ENCODE data around the gene FOXD4L1. TPM values are rescaled to one million over a fixed set of nuclear protein-coding genes. Genes with fewer than 3 reads are reported as not detected.
"Not testable (repeated sequence)": the region's sequence is repeated elsewhere in the genome, so short reads cannot be mapped to it uniquely, and the experiment has no call there.

The FOXD4L1 gene
- total and polyA plus RNA-seq, 2 experiments from 2014 or later: 1.2 TPM; not detected in 1

GRCh38 chr2:113508187-113508586 is 9.7 kb downstream of the FOXD4L1 start:
- H3K27ac ChIP-seq; H3K9me3 ChIP-seq (ENCODE audit: low read depth); H3K36me3 ChIP-seq; DNase-seq (ENCODE audit: low read depth in 1 of 2, low spot score in 1 of 2); H3K4me3 ChIP-seq; H3K4me1 ChIP-seq (ENCODE audit: low read depth): not testable (repeated sequence)
- peaks cover 73% of the 10 kb centered on the region for H3K27me3 ChIP-seq

- not testable (repeated sequence) for DNase-seq (ENCODE audit: low read depth in 1 of 2, low spot score in 1 of 2); H3K9me3 ChIP-seq (ENCODE audit: low read depth); H3K36me3 ChIP-seq; H3K4me3 ChIP-seq; H3K27ac ChIP-seq; H3K4me1 ChIP-seq (ENCODE audit: low read depth)
- H3K27me3 ChIP-seq: peaks cover 59% of the 10 kb centered on the region
Observed at GRCh38 chr2:113510913-113511312, 12.4 kb downstream of the FOXD4L1 start.

- not testable (repeated sequence) for H3K27ac ChIP-seq; H3K4me1 ChIP-seq (ENCODE audit: low read depth); H3K36me3 ChIP-seq; DNase-seq (ENCODE audit: low read depth in 1 of 2, low spot score in 1 of 2); H3K4me3 ChIP-seq; H3K9me3 ChIP-seq (ENCODE audit: low read depth)
- H3K27me3 ChIP-seq: peaks cover 50% of the 10 kb centered on the region
Observed at GRCh38 chr2:113511859-113512258, 13.4 kb downstream of the FOXD4L1 start.

- H3K27me3 ChIP-seq: peaks cover 20% of the 10 kb centered on the region
- not testable (repeated sequence) for H3K36me3 ChIP-seq; H3K9me3 ChIP-seq (ENCODE audit: low read depth); H3K4me3 ChIP-seq; DNase-seq (ENCODE audit: low read depth in 1 of 2, low spot score in 1 of 2); H3K27ac ChIP-seq; H3K4me1 ChIP-seq (ENCODE audit: low read depth)
Observed at GRCh38 chr2:113515457-113515856, 17.0 kb downstream of the FOXD4L1 start.

- H3K36me3 ChIP-seq; H3K27ac ChIP-seq; H3K4me1 ChIP-seq (ENCODE audit: low read depth); H3K4me3 ChIP-seq; H3K9me3 ChIP-seq (ENCODE audit: low read depth); DNase-seq (ENCODE audit: low read depth in 1 of 2, low spot score in 1 of 2): not testable (repeated sequence)
- H3K27me3 ChIP-seq: peaks cover 20% of the 10 kb centered on the region
Observed at GRCh38 chr2:113515995-113516394, 17.5 kb downstream of the FOXD4L1 start.

GRCh38 chr2:113517025-113517424 is 18.6 kb downstream of the FOXD4L1 start:
- not testable (repeated sequence) for H3K36me3 ChIP-seq; H3K4me1 ChIP-seq (ENCODE audit: low read depth); DNase-seq (ENCODE audit: low read depth in 1 of 2, low spot score in 1 of 2); H3K4me3 ChIP-seq; H3K27ac ChIP-seq; H3K9me3 ChIP-seq (ENCODE audit: low read depth)
- H3K27me3 ChIP-seq: peaks cover 12% of the 10 kb centered on the region

GRCh38 chr2:113520837-113521236 is 22.4 kb downstream of the FOXD4L1 start:
- H3K36me3 ChIP-seq; H3K4me3 ChIP-seq; H3K27me3 ChIP-seq; H3K27ac ChIP-seq; H3K4me1 ChIP-seq (ENCODE audit: low read depth); DNase-seq (ENCODE audit: low read depth in 1 of 2, low spot score in 1 of 2); H3K9me3 ChIP-seq (ENCODE audit: low read depth): not testable (repeated sequence)

- not testable (repeated sequence) for H3K4me1 ChIP-seq (ENCODE audit: low read depth); H3K36me3 ChIP-seq; H3K27ac ChIP-seq; H3K27me3 ChIP-seq; H3K9me3 ChIP-seq (ENCODE audit: low read depth); H3K4me3 ChIP-seq
- DNase-seq (ENCODE audit: low read depth in 1 of 2, low spot score in 1 of 2): peak in 1 of 2 donors; percentile 38
Observed at GRCh38 chr2:113521492-113521891, 23.0 kb downstream of the FOXD4L1 start.

- H3K27me3 ChIP-seq; H3K4me3 ChIP-seq; DNase-seq (ENCODE audit: low read depth in 1 of 2, low spot score in 1 of 2); H3K27ac ChIP-seq; H3K36me3 ChIP-seq; H3K9me3 ChIP-seq (ENCODE audit: low read depth); H3K4me1 ChIP-seq (ENCODE audit: low read depth): not testable (repeated sequence)
Observed at GRCh38 chr2:113524986-113525385, 26.5 kb downstream of the FOXD4L1 start.

- not testable (repeated sequence) for H3K4me1 ChIP-seq (ENCODE audit: low read depth); H3K27ac ChIP-seq; H3K36me3 ChIP-seq; H3K27me3 ChIP-seq; H3K9me3 ChIP-seq (ENCODE audit: low read depth); DNase-seq (ENCODE audit: low read depth in 1 of 2, low spot score in 1 of 2); H3K4me3 ChIP-seq
Observed at GRCh38 chr2:113527350-113528045, 29.0 kb downstream of the FOXD4L1 start.

- not testable (repeated sequence) for H3K9me3 ChIP-seq (ENCODE audit: low read depth); H3K36me3 ChIP-seq; H3K4me3 ChIP-seq; DNase-seq (ENCODE audit: low read depth in 1 of 2, low spot score in 1 of 2); H3K4me1 ChIP-seq (ENCODE audit: low read depth); H3K27ac ChIP-seq; H3K27me3 ChIP-seq
Observed at GRCh38 chr2:113528126-113528525, 29.7 kb downstream of the FOXD4L1 start.

- DNase-seq (ENCODE audit: low read depth in 1 of 2, low spot score in 1 of 2); H3K27me3 ChIP-seq; H3K36me3 ChIP-seq; H3K27ac ChIP-seq; H3K9me3 ChIP-seq (ENCODE audit: low read depth); H3K4me3 ChIP-seq; H3K4me1 ChIP-seq (ENCODE audit: low read depth): not testable (repeated sequence)
Observed at GRCh38 chr2:113528904-113529303, 30.4 kb downstream of the FOXD4L1 start.

GRCh38 chr2:113532991-113533390 is 34.5 kb downstream of the FOXD4L1 start:
- H3K4me3 ChIP-seq; H3K9me3 ChIP-seq (ENCODE audit: low read depth); DNase-seq (ENCODE audit: low read depth in 1 of 2, low spot score in 1 of 2); H3K27ac ChIP-seq; H3K36me3 ChIP-seq; H3K4me1 ChIP-seq (ENCODE audit: low read depth): not testable (repeated sequence)
- peaks cover 14% of the 10 kb centered on the region for H3K27me3 ChIP-seq

GRCh38 chr2:113536573-113536972 is 38.1 kb downstream of the FOXD4L1 start:
- DNase-seq (ENCODE audit: low read depth in 1 of 2, low spot score in 1 of 2); H3K4me1 ChIP-seq (ENCODE audit: low read depth); H3K27ac ChIP-seq; H3K9me3 ChIP-seq (ENCODE audit: low read depth); H3K36me3 ChIP-seq; H3K4me3 ChIP-seq: not testable (repeated sequence)
- H3K27me3 ChIP-seq: peaks cover 24% of the 10 kb centered on the region

- not testable (repeated sequence) for H3K27ac ChIP-seq; DNase-seq (ENCODE audit: low read depth in 1 of 2, low spot score in 1 of 2); H3K9me3 ChIP-seq (ENCODE audit: low read depth); H3K4me1 ChIP-seq (ENCODE audit: low read depth); H3K4me3 ChIP-seq; H3K36me3 ChIP-seq
- peaks cover 45% of the 10 kb centered on the region for H3K27me3 ChIP-seq
Observed at GRCh38 chr2:113540834-113541203, 42.4 kb downstream of the FOXD4L1 start.

All from cardiac muscle cell (in vitro differentiated cells and primary cell).